Endothelial cell of umbilical vein (primary cell): Measurements from ENCODE around the gene OTC.

Experiments
- EZH2 ChIP-seq: IDR thresholded peaks from 2 replicates; pipeline ENCODE4 v1.6.1; 2012; ENCODE audit warnings: borderline replicate concordance, low read depth, mild to moderate bottlenecking, moderate library complexity, low read length, inconsistent platforms; ENCODE audit not compliant: severe bottlenecking
- POLR2A ChIP-seq: IDR thresholded peaks from 2 replicates; pipeline ENCODE4 v1.6.1; 2012; ENCODE audit warnings: low read depth, mild to moderate bottlenecking, control low read depth, low read length
- POLR2AphosphoS5 ChIP-seq: IDR thresholded peaks from 2 replicates; pipeline ENCODE4 v1.6.1; 2012; ENCODE audit warnings: low read depth, mild to moderate bottlenecking, control low read depth, low read length, moderate library complexity; ENCODE audit not compliant: insufficient read depth
- TF ChIP-seq, protein P1 (sequence below), 2 donors: IDR thresholded peaks; 1 replicate in 1 of 2; 2 replicates in 1 of 2; pipeline ENCODE4 v1.5.1; 2011; ENCODE audit warnings: low read length in 2 of 2, mild to moderate bottlenecking in 2 of 2, moderate library complexity in 2 of 2, control low read depth in 1 of 2, inconsistent platforms in 1 of 2, low read depth in 1 of 2; ENCODE audit not compliant: insufficient read depth in 1 of 2; ENCODE audit errors: extremely low read depth in 1 of 2

DNA sequence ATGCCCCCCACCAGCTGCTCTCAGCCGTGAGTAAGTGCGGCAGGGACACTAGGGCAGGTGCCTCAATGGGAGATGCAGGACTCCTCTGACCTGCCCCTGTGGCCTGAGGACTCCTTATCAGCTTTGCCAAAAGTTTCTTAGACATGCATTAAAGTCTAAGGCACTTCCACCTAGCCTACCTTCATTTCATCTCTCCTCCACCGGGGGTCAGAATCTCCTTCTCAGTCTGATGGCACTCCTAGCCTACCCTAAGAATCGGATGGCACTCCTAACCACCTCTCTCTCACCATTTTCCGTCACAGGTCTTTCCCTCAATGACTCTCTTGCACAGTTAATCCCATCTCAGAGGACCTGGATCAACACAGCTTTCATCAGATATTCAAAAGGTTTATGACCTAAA lies 85.9 kb downstream of the OTC start:
- TF ChIP-seq, protein P1, sequence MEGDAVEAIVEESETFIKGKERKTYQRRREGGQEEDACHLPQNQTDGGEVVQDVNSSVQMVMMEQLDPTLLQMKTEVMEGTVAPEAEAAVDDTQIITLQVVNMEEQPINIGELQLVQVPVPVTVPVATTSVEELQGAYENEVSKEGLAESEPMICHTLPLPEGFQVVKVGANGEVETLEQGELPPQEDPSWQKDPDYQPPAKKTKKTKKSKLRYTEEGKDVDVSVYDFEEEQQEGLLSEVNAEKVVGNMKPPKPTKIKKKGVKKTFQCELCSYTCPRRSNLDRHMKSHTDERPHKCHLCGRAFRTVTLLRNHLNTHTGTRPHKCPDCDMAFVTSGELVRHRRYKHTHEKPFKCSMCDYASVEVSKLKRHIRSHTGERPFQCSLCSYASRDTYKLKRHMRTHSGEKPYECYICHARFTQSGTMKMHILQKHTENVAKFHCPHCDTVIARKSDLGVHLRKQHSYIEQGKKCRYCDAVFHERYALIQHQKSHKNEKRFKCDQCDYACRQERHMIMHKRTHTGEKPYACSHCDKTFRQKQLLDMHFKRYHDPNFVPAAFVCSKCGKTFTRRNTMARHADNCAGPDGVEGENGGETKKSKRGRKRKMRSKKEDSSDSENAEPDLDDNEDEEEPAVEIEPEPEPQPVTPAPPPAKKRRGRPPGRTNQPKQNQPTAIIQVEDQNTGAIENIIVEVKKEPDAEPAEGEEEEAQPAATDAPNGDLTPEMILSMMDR (IDR thresholded peaks at IDR 0.05; ENCODE audit: extremely low read depth in 1 of 2, insufficient read depth in 1 of 2, low read depth in 1 of 2, low read length in 2 of 2): no peak
- TF ChIP-seq POLR2A: no peak
- no peak for TF ChIP-seq EZH2
- no peak for TF ChIP-seq POLR2AphosphoS5
